Breast epithelium (tissue), 3 donors: Measurements from ENCODE around the gene NTSR1.

Source experiments
- CTCF ChIP-seq, 3 donors: fragments of 450-650 bp; IDR thresholded peaks; one replicate each; pipeline ENCODE4 v1.5.1; 2016 to 2017; ENCODE audit warnings: antibody characterized with exemption in 3 of 3, mild to moderate bottlenecking in 3 of 3, moderate library complexity in 3 of 3
- POLR2A ChIP-seq: fragments of 450-650 bp; IDR thresholded peaks from one replicate; pipeline ENCODE4 v1.6.1; 2016; ENCODE audit warnings: antibody characterized with exemption, mild to moderate bottlenecking, moderate library complexity

DNA sequence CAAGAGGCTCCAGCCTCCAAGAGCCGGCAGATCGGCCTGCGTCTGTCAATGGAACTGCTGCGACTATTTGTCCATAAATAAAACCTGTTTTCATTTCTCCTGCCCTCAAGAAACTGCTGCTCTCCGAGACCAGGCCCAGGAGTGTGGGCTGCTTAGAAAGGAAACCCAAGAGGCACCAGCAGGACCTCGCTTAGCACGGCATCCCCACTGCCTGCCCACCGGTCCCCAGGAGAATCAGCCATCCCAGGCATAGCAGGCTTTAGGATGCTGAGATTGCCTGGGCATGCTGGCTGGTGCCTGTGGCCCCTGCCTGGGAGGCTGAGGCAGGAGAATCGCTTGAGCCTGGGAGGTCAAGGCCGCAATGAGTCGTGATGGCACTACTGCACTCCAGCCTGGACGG is 17.6 kb downstream of the NTSR1 start:
- no peak for TF ChIP-seq CTCF (IDR thresholded peaks at IDR 0.05)
- no peak for TF ChIP-seq POLR2A
